ENCODE results near the gene TBPL1. TPM values are rescaled to one million over a fixed set of nuclear protein-coding genes. Genes with fewer than 3 reads are reported as not detected.

The TBPL1 gene
- polyA plus RNA-seq, 1 donor (not counting 4 experiments of a cell fraction or from before 2014, with no cell fraction given) = 39.1 TPM

DNA sequence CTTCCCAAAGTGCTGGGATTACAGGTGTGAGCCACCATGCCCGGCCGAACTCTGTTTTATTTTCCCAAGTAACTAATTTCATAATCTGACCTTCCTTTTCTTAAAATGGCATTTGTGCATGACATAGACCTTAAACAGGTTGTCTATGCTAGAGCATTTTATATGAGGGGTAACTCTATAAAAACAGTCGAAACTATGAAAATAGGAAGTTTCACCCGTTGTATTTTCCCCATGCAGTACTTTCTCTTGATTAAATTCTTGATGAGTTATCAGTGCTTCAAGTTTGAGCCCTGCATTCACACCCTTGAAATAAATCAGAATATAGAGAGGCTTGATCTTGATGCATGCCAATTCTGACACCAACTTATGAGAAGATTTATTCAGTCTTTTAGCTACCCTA lies 11.7 kb downstream of the TBPL1 start:
- H3K9ac ChIP-seq (ENCODE audit: control insufficient read depth, extremely low read depth, insufficient read depth, low read length) = no peak overlapping the region
- no peak overlapping the region for H3K4me3 ChIP-seq (ENCODE audit: control insufficient read depth in 2 of 3, extremely low read depth in 1 of 3, insufficient read depth in 2 of 3, low read depth in 1 of 3, low read length in 3 of 3)
- H3K27me3 ChIP-seq (ENCODE audit: control insufficient read depth, extremely low read depth, insufficient read depth, low read length) = no peaks in the 10 kb centered on the region
- DNase-seq (ENCODE audit: low read depth, low spot score) (no peak), FAIRE-seq (no peak)
- peaks cover 9% of the 10 kb centered on the region for H3K4me1 ChIP-seq (ENCODE audit: control insufficient read depth, extremely low read depth, insufficient read depth, low read length)
- no peak for TF ChIP-seq EZH2 (IDR thresholded peaks at IDR 0.05; ENCODE audit: low read length)
- no peak for TF ChIP-seq CTCF (optimal IDR thresholded peaks at IDR 0.05 in 1 of 3, IDR thresholded peaks at IDR 0.05 in 1 of 3, conservative IDR thresholded peaks at IDR 0.05 in 1 of 3; ENCODE audit: extremely low read depth in 1 of 3, insufficient read depth in 2 of 3, low read length in 3 of 3)
- no peaks in the 10 kb centered on the region for H3K9me3 ChIP-seq (ENCODE audit: control insufficient read depth, low read depth, low read length)
- peaks cover 59% of the 10 kb centered on the region for H3K79me2 ChIP-seq (ENCODE audit: control insufficient read depth, insufficient read depth, low read length)
- H3K4me2 ChIP-seq (ENCODE audit: control insufficient read depth, extremely low read depth, insufficient read depth, low read depth, low read length) = no peak overlapping the region
- H4K20me1 ChIP-seq (ENCODE audit: control insufficient read depth, extremely low read depth, insufficient read depth, low read length) = no peaks in the 10 kb centered on the region
- dilution Hi-C loops (cut with MboI; ENCODE audit: extremely low pct_ligation_motif_present, low sequenced_read_pairs) = no loop called here
- no peak overlapping the region for H3K27ac ChIP-seq (ENCODE audit: control insufficient read depth, insufficient read depth, low read length)
- H3K36me3 ChIP-seq (ENCODE audit: control insufficient read depth in 2 of 2, extremely low read depth in 1 of 2, insufficient read depth in 2 of 2, low read length in 2 of 2) = no peaks in the 10 kb centered on the region
- H3K9me1 ChIP-seq (ENCODE audit: control insufficient read depth, extremely low read depth, insufficient read depth, low read length) = peaks cover 2% of the 10 kb centered on the region
- H2AFZ ChIP-seq (ENCODE audit: control insufficient read depth, low read length) = no peak overlapping the region

DNA sequence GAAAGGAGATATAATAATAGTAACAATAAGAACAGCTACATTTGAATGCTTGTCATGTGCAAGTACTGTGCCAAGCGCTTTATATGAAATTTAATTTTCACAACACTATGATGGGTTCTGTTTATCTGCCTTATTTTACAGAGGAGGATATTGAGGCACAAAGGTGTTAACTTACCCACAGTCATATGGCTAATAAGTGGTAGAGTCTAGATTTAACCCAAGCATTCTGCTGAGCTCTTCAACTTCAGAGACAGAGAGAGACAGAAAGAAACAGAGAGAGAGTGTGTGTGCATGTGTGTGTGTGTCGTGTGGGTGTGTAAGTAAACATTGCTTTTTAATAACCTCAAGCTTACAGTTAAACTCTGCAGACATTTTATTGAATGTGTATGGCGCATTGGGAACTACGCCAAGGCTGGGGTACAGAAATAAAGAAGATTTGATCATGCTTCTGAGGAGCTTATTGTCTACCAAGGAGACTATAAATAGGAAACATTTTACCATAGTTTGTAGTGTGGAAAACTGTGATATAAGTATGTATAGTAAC lies 12.9 kb downstream of the TBPL1 start:
- H3K9me3 ChIP-seq (ENCODE audit: control insufficient read depth, low read depth, low read length) = no peaks in the 10 kb centered on the region
- no peaks in the 10 kb centered on the region for H3K27me3 ChIP-seq (ENCODE audit: control insufficient read depth, extremely low read depth, insufficient read depth, low read length)
- H3K4me1 ChIP-seq (ENCODE audit: control insufficient read depth, extremely low read depth, insufficient read depth, low read length) = peaks cover 9% of the 10 kb centered on the region
- H3K4me2 ChIP-seq (ENCODE audit: control insufficient read depth, extremely low read depth, insufficient read depth, low read depth, low read length) = no peak overlapping the region
- dilution Hi-C loops (cut with MboI; ENCODE audit: extremely low pct_ligation_motif_present, low sequenced_read_pairs) = no loop called here
- H2AFZ ChIP-seq (ENCODE audit: control insufficient read depth, low read length) = no peak overlapping the region
- no peaks in the 10 kb centered on the region for H3K36me3 ChIP-seq (ENCODE audit: control insufficient read depth in 2 of 2, extremely low read depth in 1 of 2, insufficient read depth in 2 of 2, low read length in 2 of 2)
- H4K20me1 ChIP-seq (ENCODE audit: control insufficient read depth, extremely low read depth, insufficient read depth, low read length) = no peaks in the 10 kb centered on the region
- H3K27ac ChIP-seq (ENCODE audit: control insufficient read depth, insufficient read depth, low read length) = no peak overlapping the region
- TF ChIP-seq EZH2 (IDR thresholded peaks at IDR 0.05; ENCODE audit: low read length) (no peak), CTCF (optimal IDR thresholded peaks at IDR 0.05 in 1 of 3, IDR thresholded peaks at IDR 0.05 in 1 of 3, conservative IDR thresholded peaks at IDR 0.05 in 1 of 3; ENCODE audit: extremely low read depth in 1 of 3, insufficient read depth in 2 of 3, low read length in 3 of 3) (no peak)
- H3K79me2 ChIP-seq (ENCODE audit: control insufficient read depth, insufficient read depth, low read length) = peaks cover 56% of the 10 kb centered on the region
- no peak overlapping the region for H3K9ac ChIP-seq (ENCODE audit: control insufficient read depth, extremely low read depth, insufficient read depth, low read length)
- FAIRE-seq (no peak), DNase-seq (ENCODE audit: low read depth, low spot score) (no peak)
- H3K9me1 ChIP-seq (ENCODE audit: control insufficient read depth, extremely low read depth, insufficient read depth, low read length) = peaks cover 3% of the 10 kb centered on the region
- H3K4me3 ChIP-seq (ENCODE audit: control insufficient read depth in 2 of 3, extremely low read depth in 1 of 3, insufficient read depth in 2 of 3, low read depth in 1 of 3, low read length in 3 of 3) = no peak overlapping the region
